HepG2 (cell line): ENCODE measurements around the gene BBC3. TPM values are rescaled to one million over a fixed set of nuclear protein-coding genes. Genes with fewer than 3 reads are reported as not detected.
A peak's percentile ranks its signal among the peaks of the same experiment; 100 is the strongest.

Source experiments
- ATAC-seq: fragments of 200-7000 bp; cut with Tn5 transposase; 3 replicates; pipeline ENCODE4 v1.9.1; 2020; ENCODE audit warnings: mild to moderate bottlenecking, moderate library complexity
- BruUV-seq: library from RNA; stranded (reverse); fragments of 400-500 nt; replicated peaks from 2 replicates; lab custom pipeline; 2021; lab: Mats Ljungman, UMichigan
- CTCF ChIA-PET: fragments of 300-600 bp; formaldehyde crosslinking; extraction: SDS; loops from one replicate; lab custom pipeline; 2021; ENCODE audit warnings: low total read pairs, inconsistent platforms, low intra/inter-chr PET ratio; lab: Yijun Ruan, JAX
- POLR2A ChIA-PET: fragments of 350-600 bp; sonication (Branson Sonifier 250); formaldehyde crosslinking; loops from one replicate; lab custom pipeline; 2020; ENCODE audit warnings: antibody characterized with exemption, inconsistent platforms; lab: Yijun Ruan, JAX
- DNase-seq: peaks from one replicate; pipeline ENCODE4 v3.0.0-alpha.2; 2015; ENCODE audit warnings: low spot score
- FAIRE-seq: peaks from 3 replicates; lab custom pipeline; 2011; peaks lifted over from hg19 to GRCh38; lab: Jason Lieb, UNC
- H2AFZ ChIP-seq: one replicate; pipeline ENCODE4 v1.6.1; 2011; ENCODE audit warnings: low read length, inconsistent platforms
- H3K27ac ChIP-seq: fragments of 300-600 bp; 3 replicates; pipeline ENCODE4 v1.8.0; 2011; ENCODE audit warnings: mixed run types, mild to moderate bottlenecking, mixed read lengths, low read length, inconsistent platforms; ENCODE audit not compliant: insufficient read depth; ENCODE audit errors: extremely low read length
- H3K27me3 ChIP-seq, 2 experiments: fragments of 200-600 bp in 1 of 2; 2 replicates in 1 of 2; 3 replicates in 1 of 2; pipeline versions ENCODE4 v1.6.0 to v1.8.0; 2011; ENCODE audit warnings: low read length in 2 of 2, mild to moderate bottlenecking in 2 of 2, moderate library complexity in 2 of 2, inconsistent platforms in 1 of 2; ENCODE audit not compliant: insufficient read depth in 2 of 2, control insufficient read depth in 1 of 2
- H3K36me3 ChIP-seq, 2 experiments: fragments of 200-600 bp in 1 of 2; replicated peaks in 1 of 2; 2 replicates in 1 of 2; 3 replicates in 1 of 2; pipeline versions ENCODE4 v1.5.1 to v1.8.0; 2011; ENCODE audit warnings: low read length in 2 of 2, inconsistent platforms in 1 of 2; ENCODE audit not compliant: insufficient read depth in 2 of 2, control insufficient read depth in 1 of 2
- H3K4me1 ChIP-seq: 2 replicates; pipeline ENCODE4 v1.5.1; 2012; ENCODE audit warnings: low read length, inconsistent platforms; ENCODE audit not compliant: insufficient read depth
- H3K4me2 ChIP-seq: 2 replicates; pipeline ENCODE4 v1.6.0; 2011; ENCODE audit warnings: low read depth, low read length, inconsistent platforms
- H3K4me3 ChIP-seq, 3 experiments: fragments of 200-600 bp in 1 of 3; sonication (generic), shearing (Covaris generic) in 1 of 3; replicated peaks in 1 of 3; 2 replicates each; pipeline ENCODE4 v1.5.1; 2011 to 2016; ENCODE audit warnings: low read length in 3 of 3, inconsistent platforms in 2 of 3, low read depth in 2 of 3, mild to moderate bottlenecking in 2 of 3, control low read depth in 1 of 3, mixed read lengths in 1 of 3; ENCODE audit not compliant: insufficient read depth in 1 of 3
- H3K79me2 ChIP-seq: one replicate; pipeline ENCODE4 v1.6.1; 2011; ENCODE audit warnings: low read length, inconsistent platforms; ENCODE audit not compliant: insufficient read depth
- H3K9ac ChIP-seq: 2 replicates; pipeline ENCODE4 v1.6.0; 2011; ENCODE audit warnings: mild to moderate bottlenecking, low read depth, low read length, inconsistent platforms; ENCODE audit not compliant: insufficient read depth
- H3K9me3 ChIP-seq: 2 replicates; pipeline ENCODE4 v1.5.1; 2012; ENCODE audit warnings: mild to moderate bottlenecking, low read length
- H4K20me1 ChIP-seq: 2 replicates; pipeline ENCODE4 v1.6.0; 2011; ENCODE audit warnings: inconsistent platforms, mild to moderate bottlenecking, low read length, moderate library complexity; ENCODE audit not compliant: insufficient read depth
- AKAP8 ChIP-seq: sonication (generic); formaldehyde crosslinking; IDR thresholded peaks from 2 replicates; pipeline ENCODE4 v1.5.1; 2020; ENCODE audit warnings: mild to moderate bottlenecking, missing genetic modification reagents
- ETV6 ChIP-seq: sonication (generic); formaldehyde crosslinking; conservative IDR thresholded peaks from 2 replicates; pipeline ENCODE4 v1.4.0; 2020; ENCODE audit warnings: missing genetic modification reagents
- HDAC1 ChIP-seq: sonication (generic); formaldehyde crosslinking; IDR thresholded peaks from 2 replicates; pipeline ENCODE4 v1.5.1; 2020; ENCODE audit warnings: mild to moderate bottlenecking, missing genetic modification reagents
- HMG20A ChIP-seq: IDR thresholded peaks from 2 replicates; pipeline ENCODE4 v1.6.1; 2016; ENCODE audit warnings: borderline replicate concordance
- ISX ChIP-seq: sonication (generic); formaldehyde crosslinking; conservative IDR thresholded peaks from 2 replicates; pipeline ENCODE4 v1.5.0; 2020; ENCODE audit warnings: missing genetic modification reagents
- MZF1 ChIP-seq: sonication (generic); formaldehyde crosslinking; IDR thresholded peaks from 2 replicates; pipeline ENCODE4 v1.8.1; 2023; ENCODE audit warnings: mild to moderate bottlenecking, missing genetic modification reagents, borderline replicate concordance
- NR2C2 ChIP-seq: sonication (generic); formaldehyde crosslinking; IDR thresholded peaks from 2 replicates; pipeline ENCODE4 v1.4.0; 2020; ENCODE audit warnings: missing genetic modification reagents, mild to moderate bottlenecking, moderate library complexity, borderline replicate concordance
- PCBP2 ChIP-seq: fragments of 200-400 bp; formaldehyde crosslinking; optimal IDR thresholded peaks from 2 replicates; pipeline ENCODE3; 2018; ENCODE audit warnings: low read length, low read depth; ENCODE audit not compliant: poor library complexity, severe bottlenecking
- RAD51 ChIP-seq: fragments of 450-650 bp; IDR thresholded peaks from 2 replicates; pipeline ENCODE4 v1.6.1; 2016; ENCODE audit warnings: borderline replicate concordance
- SAP130 ChIP-seq: IDR thresholded peaks from 2 replicates; pipeline ENCODE4 v1.6.1; 2016; ENCODE audit warnings: low read depth
- XBP1 ChIP-seq: sonication (generic); formaldehyde crosslinking; IDR thresholded peaks from 2 replicates; pipeline ENCODE4 v1.5.0; 2020; ENCODE audit warnings: missing genetic modification reagents
- YEATS4 ChIP-seq: sonication (generic); formaldehyde crosslinking; IDR thresholded peaks from 2 replicates; pipeline ENCODE4 v1.4.0; 2020; ENCODE audit warnings: missing genetic modification reagents, borderline replicate concordance
- ZNF331 ChIP-seq: sonication (generic); formaldehyde crosslinking; IDR thresholded peaks from 2 replicates; pipeline ENCODE4 v1.4.0; 2020; ENCODE audit warnings: missing genetic modification reagents
- ZNF501 ChIP-seq: sonication (generic); formaldehyde crosslinking; IDR thresholded peaks from 2 replicates; pipeline ENCODE4 v1.5.1; 2020; ENCODE audit warnings: mild to moderate bottlenecking, moderate library complexity, missing genetic modification reagents
- WGBS: methylation state at CpG from one replicate; pipeline ENCODE4 v1.1.6; 2017; ENCODE audit warnings: low lambda C conversion rate; 5-methylcytosine and 5-hydroxymethylcytosine counted together
- in situ Hi-C: cut with HindIII; loops from 2 replicates; pipeline ENCODE4 v1.10.0; 2017; ENCODE audit warnings: low pct_unique_long_range_greater_than_20kb; ENCODE audit not compliant: extremely low pct_ligation_motif_present
- intact Hi-C: fragments of 100-400 bp; cut with micrococcal nuclease; formaldehyde crosslinking; loops from one replicate; pipeline ENCODE4 v1.10.0; 2022; ENCODE audit not compliant: unreplicated experiment
- polyA plus RNA-seq, 8 experiments: library from polyadenylated mRNA; depleted of rRNA in 3 of 8; stranded (reverse) in 7 of 8; unstranded in 1 of 8; fragments of >200 nt; fragmentation: Illumina TruSeq in 4 of 8; extraction: Trizol in 4 of 8; gene quantifications; 2 replicates each; pipeline versions ENCODE4 v1.2.1 to v1.2.3, GENCODE V29; 2011 to 2016; ENCODE audit warnings: low read depth in 4 of 8, missing spikeins in 1 of 8, mixed read lengths in 1 of 8; ENCODE audit not compliant: insufficient read depth in 1 of 8
- total RNA-seq, 5 experiments: library from RNA; depleted of rRNA; stranded (reverse); fragments of >200 nt; fragmentation: Illumina TruSeq; extraction: Trizol; gene quantifications; 2 replicates each; pipeline ENCODE4 v1.2.3, GENCODE V29; 2016; ENCODE audit warnings: low read depth in 1 of 5
- TF ChIP-seq, protein P1 (sequence below), 2 experiments: fragments of 450-650 bp in 1 of 2; sonication (generic) in 1 of 2; formaldehyde crosslinking in 1 of 2; IDR thresholded peaks; 2 replicates each; pipeline versions ENCODE4 v1.6.1 to v1.8.0; 2016 to 2022; ENCODE audit warnings: antibody characterized with exemption in 1 of 2, mild to moderate bottlenecking in 1 of 2, missing genetic modification reagents in 1 of 2

BBC3 gene
- total and polyA plus RNA-seq, 2 of the 13 experiments (the other 11 are each of a cell fraction or from before 2014, with no cell fraction given), result 6.1 to 8.8 TPM

DNA sequence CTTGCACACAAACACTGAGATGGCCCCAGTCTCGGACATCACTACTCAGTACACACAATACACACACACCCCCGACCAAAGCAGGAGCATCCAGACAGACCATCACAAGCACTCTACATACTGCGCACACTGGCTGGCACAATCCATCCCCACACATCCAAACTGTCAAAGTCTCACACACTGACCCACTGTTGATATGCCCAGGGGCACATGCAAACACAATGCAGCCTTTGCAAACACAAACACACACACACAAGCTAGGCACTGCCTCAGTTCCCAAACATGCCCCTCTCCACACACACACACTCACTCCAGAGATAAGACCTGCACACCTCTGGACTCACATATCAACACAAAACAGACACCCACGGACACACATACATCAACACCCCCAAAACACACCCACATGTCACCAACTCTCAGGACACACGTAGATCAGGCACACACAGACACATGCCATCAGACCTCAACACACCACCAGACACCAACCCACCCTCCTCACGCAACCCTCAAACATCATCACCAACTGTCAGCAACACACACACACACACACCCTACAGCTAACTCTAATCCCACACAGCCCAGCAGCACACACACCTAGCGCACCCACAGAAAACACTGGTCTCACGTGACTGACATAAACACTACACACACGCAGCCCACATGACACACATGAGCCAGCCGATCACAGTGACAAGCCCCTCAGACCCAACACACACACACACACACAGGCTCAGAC is 1.9 kb downstream of the BBC3 start:
- DNase-seq, result peak; percentile 32
- intact Hi-C loops, result no loop called here
- FAIRE-seq, result peak; percentile 12
- TF ChIP-seq ETV6 (no peak), HMG20A (no peak), YEATS4 (CRISPR knock-in tag) (no peak), NR2C2 (CRISPR knock-in tag) (no peak), XBP1 (CRISPR knock-in tag) (no peak), PCBP2 (no peak), ZNF501 (0 out of 2 replicates have a peak, but pooled peaks have one; percentile 3), HDAC1 (CRISPR knock-in tag) (peak; percentile 51; the same call in 1 of the 2 replicates), RAD51 (peak; percentile 53; the same call in 1 of the 2 replicates), ZNF331 (CRISPR knock-in tag) (no peak), ISX (no peak), AKAP8 (no peak; the same call in 1 of the 2 replicates), SAP130 (CRISPR knock-in tag) (0 out of 2 replicates have a peak, but pooled peaks have one; percentile 18), MZF1 (peak; percentile 64; the same call in 1 of the 2 replicates)
- TF ChIP-seq, protein P1, sequence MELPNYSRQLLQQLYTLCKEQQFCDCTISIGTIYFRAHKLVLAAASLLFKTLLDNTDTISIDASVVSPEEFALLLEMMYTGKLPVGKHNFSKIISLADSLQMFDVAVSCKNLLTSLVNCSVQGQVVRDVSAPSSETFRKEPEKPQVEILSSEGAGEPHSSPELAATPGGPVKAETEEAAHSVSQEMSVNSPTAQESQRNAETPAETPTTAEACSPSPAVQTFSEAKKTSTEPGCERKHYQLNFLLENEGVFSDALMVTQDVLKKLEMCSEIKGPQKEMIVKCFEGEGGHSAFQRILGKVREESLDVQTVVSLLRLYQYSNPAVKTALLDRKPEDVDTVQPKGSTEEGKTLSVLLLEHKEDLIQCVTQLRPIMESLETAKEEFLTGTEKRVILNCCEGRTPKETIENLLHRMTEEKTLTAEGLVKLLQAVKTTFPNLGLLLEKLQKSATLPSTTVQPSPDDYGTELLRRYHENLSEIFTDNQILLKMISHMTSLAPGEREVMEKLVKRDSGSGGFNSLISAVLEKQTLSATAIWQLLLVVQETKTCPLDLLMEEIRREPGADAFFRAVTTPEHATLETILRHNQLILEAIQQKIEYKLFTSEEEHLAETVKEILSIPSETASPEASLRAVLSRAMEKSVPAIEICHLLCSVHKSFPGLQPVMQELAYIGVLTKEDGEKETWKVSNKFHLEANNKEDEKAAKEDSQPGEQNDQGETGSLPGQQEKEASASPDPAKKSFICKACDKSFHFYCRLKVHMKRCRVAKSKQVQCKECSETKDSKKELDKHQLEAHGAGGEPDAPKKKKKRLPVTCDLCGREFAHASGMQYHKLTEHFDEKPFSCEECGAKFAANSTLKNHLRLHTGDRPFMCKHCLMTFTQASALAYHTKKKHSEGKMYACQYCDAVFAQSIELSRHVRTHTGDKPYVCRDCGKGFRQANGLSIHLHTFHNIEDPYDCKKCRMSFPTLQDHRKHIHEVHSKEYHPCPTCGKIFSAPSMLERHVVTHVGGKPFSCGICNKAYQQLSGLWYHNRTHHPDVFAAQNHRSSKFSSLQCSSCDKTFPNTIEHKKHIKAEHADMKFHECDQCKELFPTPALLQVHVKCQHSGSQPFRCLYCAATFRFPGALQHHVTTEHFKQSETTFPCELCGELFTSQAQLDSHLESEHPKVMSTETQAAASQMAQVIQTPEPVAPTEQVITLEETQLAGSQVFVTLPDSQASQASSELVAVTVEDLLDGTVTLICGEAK (IDR thresholded peaks at IDR 0.05), result 0 out of 2 replicates have a peak, but pooled peaks have one; percentile 2
- TF ChIP-seq, protein P1 (CRISPR knock-in tag; IDR thresholded peaks at IDR 0.05), result no peak

More for the DNA sequence above, 1.9 kb downstream of the BBC3 start:
- Histone ChIP-seq H3K27ac (peak overlapping the region; percentile 93), H3K9me3 (no peaks in the 10 kb centered on the region), H3K79me2 (peaks cover 23% of the 10 kb centered on the region), H3K36me3 (peaks cover 2 to 4% of the 10 kb centered on the region in 2 experiments; a peak in 4 of 5 replicates), H4K20me1 (peaks cover 20% of the 10 kb centered on the region), H3K4me3 (peak overlapping the region; percentile 94 to 100 (median 95)), H3K9ac (peak overlapping the region; percentile 99), H3K4me2 (peak overlapping the region; percentile 94), H3K27me3 (peaks cover 0 to 4% of the 10 kb centered on the region in 2 experiments; a peak in 1 of 5 replicates), H3K4me1 (peaks cover 42% of the 10 kb centered on the region), H2AFZ (no peak overlapping the region)
- POLR2A ChIA-PET, result interaction anchor here (4.3 kb wide), 1 partner anchor 15 kb away, joined by 93 read pairs; no protein-coding TSS in a partner anchor
- BruUV-seq, result no TSS peak
- WGBS, result 4% methylated on average over 10 of the region's 10 CpGs
- ATAC-seq, result peak; percentile 3; the same call in 2 of the 3 replicates
- CTCF ChIA-PET, result interaction anchor here (2.5 kb wide), 1 partner anchor 15 kb away, joined by 13 read pairs; no protein-coding TSS in a partner anchor
- in situ Hi-C loops, result no loop called here
